ENCODE measurements around the gene SULT6B1. TPM values are rescaled to one million over a fixed set of nuclear protein-coding genes. Genes with fewer than 3 reads are reported as not detected.
"Not testable (repeated sequence)": the region's sequence is repeated elsewhere in the genome, so short reads cannot be mapped to it uniquely, and the experiment has no call there.

Gene SULT6B1
- polyA plus RNA-seq, 3 donors, result not detected

- Mint-ChIP-seq H3K9me3 (peaks cover 5 to 29% (median 21%) of the 10 kb centered on the region in 7 donors), H3K27me3 (ENCODE audit: low read depth in 3 of 3) (no peaks in the 10 kb centered on the region), H3K4me1 (peaks cover 3% of the 10 kb centered on the region), H3K4me3 (no peak overlapping the region), H3K27ac (peak overlapping the region in 2 of 7 donors; percentile 1 to 2), H3K36me3 (peaks cover 77 to 86% of the 10 kb centered on the region in 2 donors)
- H3K27ac ChIP-seq (ENCODE audit: low read depth in 1 of 2, low read length in 2 of 2), result no peak overlapping the region
- intact Hi-C loops (cut with micrococcal nuclease), result no loop called here
- no peak for DNase-seq
- H2AFZ ChIP-seq (ENCODE audit: insufficient read depth, low read depth, low read length, poor library complexity, severe bottlenecking), result no peak overlapping the region
- H3K79me2 ChIP-seq (ENCODE audit: insufficient read depth, low read length), result peaks cover 24% of the 10 kb centered on the region
- H3K4me3 ChIP-seq (replicated peaks in 1 of 3; ENCODE audit: low read depth in 2 of 3, low read length in 3 of 3), result no peak overlapping the region
- peaks cover 3 to 7% of the 10 kb centered on the region in 2 donors for H3K4me1 ChIP-seq (ENCODE audit: control insufficient read depth in 1 of 2, insufficient read depth in 2 of 2, low read length in 2 of 2)
- H3K4me2 ChIP-seq (replicated peaks; ENCODE audit: extremely low read depth, low read length, poor library complexity, severe bottlenecking), result no peak overlapping the region
- TF ChIP-seq CTCF (IDR thresholded peaks at IDR 0.05), result no peak
- peaks cover 78 to 97% of the 10 kb centered on the region in 2 donors for H3K36me3 ChIP-seq (replicated peaks in 1 of 2; ENCODE audit: control insufficient read depth in 1 of 2, insufficient read depth in 2 of 2, low read length in 2 of 2)
- no peaks in the 10 kb centered on the region for H3K27me3 ChIP-seq (ENCODE audit: control insufficient read depth in 2 of 2, insufficient read depth in 2 of 2, low read length in 2 of 2)
- WGBS (ENCODE audit: insufficient coverage), result 100% methylated on average over 1 of the region's 3 CpGs
- peaks cover 4% of the 10 kb centered on the region for H4K20me1 ChIP-seq (ENCODE audit: insufficient read depth, low read length)
- H3K9ac ChIP-seq (ENCODE audit: insufficient read depth, low read length, poor library complexity, severe bottlenecking), result no peak overlapping the region
- peaks cover 0 to 16% of the 10 kb centered on the region in 2 donors for H3K9me3 ChIP-seq (replicated peaks in 1 of 2; ENCODE audit: control insufficient read depth in 1 of 2, insufficient read depth in 1 of 2, low read length in 2 of 2)
These were observed 23.5 kb upstream of the SULT6B1 start for GRCh38 chr2:37211939-37212338.

- Histone ChIP-seq H2AFZ (ENCODE audit: insufficient read depth, low read depth, low read length, poor library complexity, severe bottlenecking) (no peak overlapping the region), H3K79me2 (ENCODE audit: insufficient read depth, low read length) (peaks cover 30% of the 10 kb centered on the region), H3K4me3 (replicated peaks in 1 of 3; ENCODE audit: low read depth in 2 of 3, low read length in 3 of 3) (no peak overlapping the region), H3K9ac (ENCODE audit: insufficient read depth, low read length, poor library complexity, severe bottlenecking) (no peak overlapping the region), H3K4me2 (replicated peaks; ENCODE audit: extremely low read depth, low read length, poor library complexity, severe bottlenecking) (no peak overlapping the region), H3K9me3 (replicated peaks in 1 of 2; ENCODE audit: control insufficient read depth in 1 of 2, insufficient read depth in 1 of 2, low read length in 2 of 2) (peaks cover 3 to 23% of the 10 kb centered on the region in 2 donors), H3K36me3 (replicated peaks in 1 of 2; ENCODE audit: control insufficient read depth in 1 of 2, insufficient read depth in 2 of 2, low read length in 2 of 2) (peaks cover 78 to 97% of the 10 kb centered on the region in 2 donors), H3K27me3 (ENCODE audit: control insufficient read depth in 2 of 2, insufficient read depth in 2 of 2, low read length in 2 of 2) (no peaks in the 10 kb centered on the region), H4K20me1 (ENCODE audit: insufficient read depth, low read length) (peaks cover 4% of the 10 kb centered on the region), H3K4me1 (ENCODE audit: control insufficient read depth in 1 of 2, insufficient read depth in 2 of 2, low read length in 2 of 2) (peaks cover 3 to 7% of the 10 kb centered on the region in 2 donors), H3K27ac (ENCODE audit: low read depth in 1 of 2, low read length in 2 of 2) (no peak overlapping the region)
- H3K4me1 Mint-ChIP-seq, result peaks cover 3% of the 10 kb centered on the region
- intact Hi-C loops (cut with micrococcal nuclease), result no loop called here
- H3K9me3 Mint-ChIP-seq, result peaks cover 10 to 34% (median 23%) of the 10 kb centered on the region in 7 donors
- peaks cover 78 to 86% of the 10 kb centered on the region in 2 donors for H3K36me3 Mint-ChIP-seq
- H3K4me3 Mint-ChIP-seq, result no peak overlapping the region
- DNase-seq, result no peak
- H3K27ac Mint-ChIP-seq, result no peak overlapping the region
- TF ChIP-seq CTCF (IDR thresholded peaks at IDR 0.05), result no peak
- H3K27me3 Mint-ChIP-seq (ENCODE audit: low read depth in 3 of 3), result no peaks in the 10 kb centered on the region
These were observed 22.7 kb upstream of the SULT6B1 start for GRCh38 chr2:37211212-37211611.

GRCh38 chr2:37206760-37207159 is 18.3 kb upstream of the SULT6B1 start:
- Mint-ChIP-seq H3K9me3 (peaks cover 18 to 48% (median 28%) of the 10 kb centered on the region in 7 donors), H3K36me3 (peaks cover 87 to 91% of the 10 kb centered on the region in 2 donors)
- H3K27me3 Mint-ChIP-seq (ENCODE audit: low read depth in 3 of 3); H3K27ac ChIP-seq (ENCODE audit: low read depth in 1 of 2, low read length in 2 of 2); H3K4me1 ChIP-seq (ENCODE audit: control insufficient read depth in 1 of 2, insufficient read depth in 2 of 2, low read length in 2 of 2); H3K4me2 ChIP-seq (replicated peaks; ENCODE audit: extremely low read depth, low read length, poor library complexity, severe bottlenecking); H3K9ac ChIP-seq (ENCODE audit: insufficient read depth, low read length, poor library complexity, severe bottlenecking); intact Hi-C loops (cut with micrococcal nuclease); H3K27me3 ChIP-seq (ENCODE audit: control insufficient read depth in 2 of 2, insufficient read depth in 2 of 2, low read length in 2 of 2); H2AFZ ChIP-seq (ENCODE audit: insufficient read depth, low read depth, low read length, poor library complexity, severe bottlenecking); H3K4me3 ChIP-seq (replicated peaks in 1 of 3; ENCODE audit: low read depth in 2 of 3, low read length in 3 of 3); H3K27ac Mint-ChIP-seq; DNase-seq; H3K4me3 Mint-ChIP-seq; H3K4me1 Mint-ChIP-seq: not testable (repeated sequence)
- no CpG with 5 or more reads among the region's 2 CpGs for WGBS (ENCODE audit: insufficient coverage)
- H4K20me1 ChIP-seq (ENCODE audit: insufficient read depth, low read length), result peaks cover 13% of the 10 kb centered on the region
- H3K79me2 ChIP-seq (ENCODE audit: insufficient read depth, low read length), result peaks cover 56% of the 10 kb centered on the region
- H3K9me3 ChIP-seq (replicated peaks in 1 of 2; ENCODE audit: control insufficient read depth in 1 of 2, insufficient read depth in 1 of 2, low read length in 2 of 2), result peaks cover 7 to 33% of the 10 kb centered on the region in 2 donors
- peaks cover 81 to 95% of the 10 kb centered on the region in 2 donors for H3K36me3 ChIP-seq (replicated peaks in 1 of 2; ENCODE audit: control insufficient read depth in 1 of 2, insufficient read depth in 2 of 2, low read length in 2 of 2)

Measured in CD14-positive monocyte (primary cell).